ENCODE measurements around the gene CAP1. TPM values are rescaled to one million over a fixed set of nuclear protein-coding genes. Genes with fewer than 3 reads are reported as not detected.

CAP1 gene
- total RNA-seq, 1 experiment from 2014 or later: 255 TPM

GRCh38 chr1:40073062-40073461 lies 32.5 kb downstream of the CAP1 start:
- no peak overlapping the region for H3K4ac ChIP-seq (ENCODE audit: low read depth, low read length)
- no peak overlapping the region for H2BK12ac ChIP-seq (ENCODE audit: insufficient read length, low read depth, low read length)
- DNase-seq: no peak
- H4K8ac ChIP-seq (replicated peaks; ENCODE audit: insufficient read length, low read depth, low read length): no peak overlapping the region
- Mint-ChIP-seq H3K4me3 (no peak overlapping the region), H3K27ac (no peak overlapping the region), H3K9me3 (no peaks in the 10 kb centered on the region), H3K4me1 (no peaks in the 10 kb centered on the region), H3K36me3 (ENCODE audit: insufficient read depth in 1 of 3, low read depth in 3 of 3) (peaks cover 29 to 78% (median 62%) of the 10 kb centered on the region in 3 experiments; a peak in 6 of 7 replicates), H3K27me3 (ENCODE audit: low read depth) (no peaks in the 10 kb centered on the region)
- H3T11ph ChIP-seq (ENCODE audit: low read length): no peak overlapping the region
- H2BK5ac ChIP-seq (ENCODE audit: insufficient read length, low read length): no peak overlapping the region
- no peak overlapping the region for H4K5ac ChIP-seq (ENCODE audit: insufficient read length, low read depth, low read length)
- no peak overlapping the region for H3K18ac ChIP-seq (ENCODE audit: insufficient read length, low read depth, low read length)
- H3K4me2 ChIP-seq (ENCODE audit: insufficient read depth, insufficient read length, low read length): no peak overlapping the region
- H2BK15ac ChIP-seq (ENCODE audit: low read depth, low read length): no peak overlapping the region
- H2BK120ac ChIP-seq (ENCODE audit: low read depth, low read length, poor library complexity, severe bottlenecking): no peak overlapping the region
- H3K79me1 ChIP-seq (ENCODE audit: insufficient read depth, low read depth, low read length, poor library complexity, severe bottlenecking): no peaks in the 10 kb centered on the region
- no peaks in the 10 kb centered on the region for H4K20me1 ChIP-seq (ENCODE audit: control insufficient read depth, insufficient read depth, insufficient read length)
- no peaks in the 10 kb centered on the region for H3K79me2 ChIP-seq (ENCODE audit: insufficient read depth, low read length)
- no peak for TF ChIP-seq CTCF (conservative IDR thresholded peaks at IDR 0.05)
- H2AK5ac ChIP-seq (ENCODE audit: insufficient read length, low read length): no peak overlapping the region
- H3K4me1 ChIP-seq (ENCODE audit: insufficient read depth, low read length): no peaks in the 10 kb centered on the region
- no peak overlapping the region for H3K23ac ChIP-seq (ENCODE audit: insufficient read length, low read depth, low read length)
- no peak overlapping the region for H2AFZ ChIP-seq (ENCODE audit: low read length)
- no peak overlapping the region for H3K27ac ChIP-seq (ENCODE audit: insufficient read length, low read depth, low read length)
- H3K23me2 ChIP-seq (ENCODE audit: insufficient read length, low read depth, low read length, poor library complexity, severe bottlenecking): no peaks in the 10 kb centered on the region
- H2BK20ac ChIP-seq (ENCODE audit: low read depth, low read length, poor library complexity, severe bottlenecking): no peak overlapping the region
- no peaks in the 10 kb centered on the region for H3K27me3 ChIP-seq (ENCODE audit: insufficient read depth, low read length)
- no peak overlapping the region for H3K56ac ChIP-seq (ENCODE audit: insufficient read length, low read depth, low read length)
- no peak overlapping the region for H4K91ac ChIP-seq (ENCODE audit: insufficient read length, low read depth, low read length)
- no peak overlapping the region for H3K14ac ChIP-seq (ENCODE audit: insufficient read depth, low read length)
- WGBS (ENCODE audit: extremely low coverage, insufficient read length, low lambda C conversion rate): no CpG with 5 or more reads among the region's 4 CpGs
- H3K9ac ChIP-seq (ENCODE audit: extremely low read depth, insufficient read length, low read length): no peak overlapping the region
- H3K9me3 ChIP-seq (ENCODE audit: control insufficient read depth, low read depth, low read length): no peaks in the 10 kb centered on the region
